SKM-1 treated with dmso at 0.1 percent for 144 hours (cell line): ENCODE data around the gene NUF2.

Source experiments
- DNase-seq: peaks from one replicate; lab custom pipeline; 2025; ENCODE audit not compliant: unreplicated experiment; lab: John Stamatoyannopoulos, UW

The NUF2 gene

GRCh38 chr1:163399976-163400601 lies 78.3 kb downstream of the NUF2 start:
- no peak for DNase-seq

- no peak for DNase-seq
Measured at GRCh38 chr1:163401211-163401610, 79.5 kb downstream of the NUF2 start.
